Ishikawa (cell line): ENCODE results near the gene DLL4.

Experiments used
- CEBPB ChIP-seq: IDR thresholded peaks from 2 replicates; pipeline ENCODE4 v1.6.1; 2012
- CREB1 ChIP-seq: IDR thresholded peaks from 2 replicates; pipeline ENCODE4 v1.6.1; 2012; ENCODE audit warnings: low read depth
- EGR1 ChIP-seq: IDR thresholded peaks from 2 replicates; pipeline ENCODE4 v1.6.1; 2012
- EP300 ChIP-seq: IDR thresholded peaks from 2 replicates; pipeline ENCODE4 v1.6.1; 2012; ENCODE audit warnings: borderline replicate concordance
- FOXM1 ChIP-seq: IDR thresholded peaks from 2 replicates; pipeline ENCODE4 v1.6.1; 2012; ENCODE audit warnings: low read depth, borderline replicate concordance
- MAX ChIP-seq: IDR thresholded peaks from 2 replicates; pipeline ENCODE4 v1.6.1; 2012
- NFIC ChIP-seq: IDR thresholded peaks from 2 replicates; pipeline ENCODE4 v1.6.1; 2012
- RAD21 ChIP-seq: IDR thresholded peaks from 2 replicates; pipeline ENCODE4 v1.6.1; 2012; ENCODE audit warnings: low read depth
- TAF1 ChIP-seq: IDR thresholded peaks from 2 replicates; pipeline ENCODE4 v1.6.1; 2012; ENCODE audit warnings: low read depth, mild to moderate bottlenecking
- TCF12 ChIP-seq: IDR thresholded peaks from 2 replicates; pipeline ENCODE4 v1.6.1; 2012; ENCODE audit warnings: low read depth
- TEAD4 ChIP-seq: IDR thresholded peaks from 2 replicates; pipeline ENCODE4 v1.6.1; 2012
- YY1 ChIP-seq: IDR thresholded peaks from 2 replicates; pipeline ENCODE4 v1.6.1; 2012; ENCODE audit warnings: low read depth
- ZBTB7A ChIP-seq: IDR thresholded peaks from 2 replicates; pipeline ENCODE4 v1.6.1; 2012; ENCODE audit warnings: low read depth
- TF ChIP-seq, protein P1 (sequence below): IDR thresholded peaks from 2 replicates; pipeline ENCODE4 v1.6.1; 2012; ENCODE audit warnings: low read depth, mild to moderate bottlenecking
- TF ChIP-seq, protein P2 (sequence below): IDR thresholded peaks from 2 replicates; pipeline ENCODE4 v1.6.1; 2012

Gene DLL4

GRCh38 chr15:40968290-40969085 lies 39.3 kb downstream of the DLL4 start:
- 0 out of 2 replicates have a peak, but pooled peaks have one; percentile 13 for TF ChIP-seq CREB1
- peak; percentile 66 for TF ChIP-seq TCF12
- peak; percentile 77; the same call in 1 of the 2 replicates for TF ChIP-seq NFIC
- TF ChIP-seq TEAD4, result peak; percentile 72
- TF ChIP-seq EP300, result peak; percentile 57; the same call in 1 of the 2 replicates
- no peak for TF ChIP-seq FOXM1
- peak; percentile 48; the same call in 1 of the 2 replicates for TF ChIP-seq MAX
- 0 out of 2 replicates have a peak, but pooled peaks have one; percentile 16 for TF ChIP-seq CEBPB
- TF ChIP-seq TAF1, result no peak

GRCh38 chr15:40969363-40969762 lies 40.2 kb downstream of the DLL4 start:
- no peak for TF ChIP-seq CREB1
- no peak for TF ChIP-seq EGR1
- no peak for TF ChIP-seq CEBPB
- no peak for TF ChIP-seq EP300
- no peak for TF ChIP-seq NFIC
- TF ChIP-seq, protein P1, sequence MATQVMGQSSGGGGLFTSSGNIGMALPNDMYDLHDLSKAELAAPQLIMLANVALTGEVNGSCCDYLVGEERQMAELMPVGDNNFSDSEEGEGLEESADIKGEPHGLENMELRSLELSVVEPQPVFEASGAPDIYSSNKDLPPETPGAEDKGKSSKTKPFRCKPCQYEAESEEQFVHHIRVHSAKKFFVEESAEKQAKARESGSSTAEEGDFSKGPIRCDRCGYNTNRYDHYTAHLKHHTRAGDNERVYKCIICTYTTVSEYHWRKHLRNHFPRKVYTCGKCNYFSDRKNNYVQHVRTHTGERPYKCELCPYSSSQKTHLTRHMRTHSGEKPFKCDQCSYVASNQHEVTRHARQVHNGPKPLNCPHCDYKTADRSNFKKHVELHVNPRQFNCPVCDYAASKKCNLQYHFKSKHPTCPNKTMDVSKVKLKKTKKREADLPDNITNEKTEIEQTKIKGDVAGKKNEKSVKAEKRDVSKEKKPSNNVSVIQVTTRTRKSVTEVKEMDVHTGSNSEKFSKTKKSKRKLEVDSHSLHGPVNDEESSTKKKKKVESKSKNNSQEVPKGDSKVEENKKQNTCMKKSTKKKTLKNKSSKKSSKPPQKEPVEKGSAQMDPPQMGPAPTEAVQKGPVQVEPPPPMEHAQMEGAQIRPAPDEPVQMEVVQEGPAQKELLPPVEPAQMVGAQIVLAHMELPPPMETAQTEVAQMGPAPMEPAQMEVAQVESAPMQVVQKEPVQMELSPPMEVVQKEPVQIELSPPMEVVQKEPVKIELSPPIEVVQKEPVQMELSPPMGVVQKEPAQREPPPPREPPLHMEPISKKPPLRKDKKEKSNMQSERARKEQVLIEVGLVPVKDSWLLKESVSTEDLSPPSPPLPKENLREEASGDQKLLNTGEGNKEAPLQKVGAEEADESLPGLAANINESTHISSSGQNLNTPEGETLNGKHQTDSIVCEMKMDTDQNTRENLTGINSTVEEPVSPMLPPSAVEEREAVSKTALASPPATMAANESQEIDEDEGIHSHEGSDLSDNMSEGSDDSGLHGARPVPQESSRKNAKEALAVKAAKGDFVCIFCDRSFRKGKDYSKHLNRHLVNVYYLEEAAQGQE, result no peak
- no peak for TF ChIP-seq TEAD4
- no peak for TF ChIP-seq TCF12

DNA sequence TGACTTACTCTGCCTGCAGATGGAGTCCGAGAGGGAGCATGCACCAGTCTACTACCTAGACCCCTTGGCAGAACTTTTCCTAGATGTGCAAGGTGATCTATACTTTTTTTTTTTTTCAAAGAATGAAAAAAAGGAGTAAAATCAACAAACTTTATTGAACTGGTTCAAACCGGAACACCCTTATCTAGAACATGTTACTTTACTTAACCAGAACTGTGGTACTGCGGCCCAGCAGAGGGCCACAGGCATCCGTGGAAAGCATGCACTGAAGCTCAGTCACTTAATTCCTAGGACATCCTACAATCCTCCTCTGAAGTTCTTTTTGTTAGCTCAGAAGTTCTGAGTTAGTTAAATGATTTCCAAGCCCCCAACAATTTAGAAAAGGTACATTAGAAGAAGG lies 45.7 kb downstream of the DLL4 start:
- no peak for TF ChIP-seq NFIC
- TF ChIP-seq EGR1, result no peak
- TF ChIP-seq, protein P2, sequence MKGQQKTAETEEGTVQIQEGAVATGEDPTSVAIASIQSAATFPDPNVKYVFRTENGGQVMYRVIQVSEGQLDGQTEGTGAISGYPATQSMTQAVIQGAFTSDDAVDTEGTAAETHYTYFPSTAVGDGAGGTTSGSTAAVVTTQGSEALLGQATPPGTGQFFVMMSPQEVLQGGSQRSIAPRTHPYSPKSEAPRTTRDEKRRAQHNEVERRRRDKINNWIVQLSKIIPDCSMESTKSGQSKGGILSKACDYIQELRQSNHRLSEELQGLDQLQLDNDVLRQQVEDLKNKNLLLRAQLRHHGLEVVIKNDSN, result no peak
- TF ChIP-seq, protein P1, result no peak
- TF ChIP-seq MAX, result no peak
- TF ChIP-seq TAF1, result no peak
- TF ChIP-seq TCF12, result no peak
- no peak for TF ChIP-seq ZBTB7A
- TF ChIP-seq TEAD4, result no peak
- no peak for TF ChIP-seq FOXM1

- no peak for TF ChIP-seq EP300
These were observed 47.7 kb downstream of the DLL4 start for GRCh38 chr15:40976819-40977218.

DNA sequence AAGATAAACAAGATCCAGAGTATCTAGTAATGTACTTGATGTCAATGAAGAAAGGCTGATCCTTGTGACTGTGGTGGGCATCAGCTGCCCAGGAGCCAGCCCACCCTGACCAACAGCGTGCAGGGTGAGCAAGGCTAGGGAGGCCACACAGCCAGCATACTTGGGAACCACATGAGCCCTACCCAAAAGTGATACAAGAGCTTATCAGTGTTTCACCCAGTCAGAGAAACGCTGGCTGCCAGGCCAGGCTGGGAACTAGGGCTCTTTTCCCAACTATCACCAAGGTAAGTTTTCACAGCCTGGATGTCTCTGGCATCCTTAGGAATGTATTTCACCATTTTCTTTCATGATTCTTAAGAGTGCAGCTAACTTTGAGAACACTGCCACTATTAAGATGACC lies 49.0 kb downstream of the DLL4 start:
- TF ChIP-seq CEBPB (no peak), TCF12 (no peak), CREB1 (no peak), EP300 (no peak), TAF1 (no peak), RAD21 (no peak), ZBTB7A (no peak), EGR1 (no peak), YY1 (no peak), MAX (no peak)
- TF ChIP-seq, protein P1, result no peak
